Suprapubic skin (tissue), 4 donors: Measurements from ENCODE around the gene WDFY1.

Experiments
- POLR2A ChIP-seq, 2 donors: fragments of 450-650 bp; IDR thresholded peaks; one replicate each; pipeline ENCODE4 v1.6.1; 2017; ENCODE audit warnings: antibody characterized with exemption in 2 of 2, mild to moderate bottlenecking in 2 of 2, moderate library complexity in 2 of 2
- POLR2AphosphoS5 ChIP-seq, 3 donors: sonication (generic); formaldehyde crosslinking; IDR thresholded peaks; one replicate each; pipeline ENCODE4 v1.6.1; 2017; ENCODE audit warnings: antibody characterized with exemption in 3 of 3
- TF ChIP-seq, protein P1 (sequence below), 2 donors: fragments of 200-600 bp in 1 of 2; fragments of 450-650 bp in 1 of 2; sonication (generic) in 1 of 2; IDR thresholded peaks; one replicate each; pipeline ENCODE4 v1.5.1; 2016 to 2019; ENCODE audit warnings: antibody characterized with exemption in 2 of 2, mild to moderate bottlenecking in 1 of 2, moderate library complexity in 1 of 2

DNA sequence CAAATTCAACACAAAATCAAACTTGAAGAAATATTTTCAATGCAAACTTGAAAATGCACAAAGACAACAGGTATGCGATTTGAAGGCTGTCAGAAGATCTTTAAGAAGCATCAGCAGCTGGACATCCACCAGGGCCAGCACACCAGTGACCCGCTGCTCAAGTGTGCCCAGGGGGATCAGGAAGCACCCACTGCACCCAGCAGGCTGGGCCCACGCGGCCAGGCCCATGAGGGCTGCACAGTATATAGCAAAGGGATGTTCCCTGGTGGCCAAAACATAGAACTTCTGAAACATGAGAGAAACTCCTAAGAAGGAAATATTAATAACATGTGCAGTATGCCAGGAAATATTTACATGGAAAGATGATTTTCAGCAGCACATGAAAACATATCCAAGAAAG lies 25.0 kb downstream of the WDFY1 start:
- TF ChIP-seq, protein P1, sequence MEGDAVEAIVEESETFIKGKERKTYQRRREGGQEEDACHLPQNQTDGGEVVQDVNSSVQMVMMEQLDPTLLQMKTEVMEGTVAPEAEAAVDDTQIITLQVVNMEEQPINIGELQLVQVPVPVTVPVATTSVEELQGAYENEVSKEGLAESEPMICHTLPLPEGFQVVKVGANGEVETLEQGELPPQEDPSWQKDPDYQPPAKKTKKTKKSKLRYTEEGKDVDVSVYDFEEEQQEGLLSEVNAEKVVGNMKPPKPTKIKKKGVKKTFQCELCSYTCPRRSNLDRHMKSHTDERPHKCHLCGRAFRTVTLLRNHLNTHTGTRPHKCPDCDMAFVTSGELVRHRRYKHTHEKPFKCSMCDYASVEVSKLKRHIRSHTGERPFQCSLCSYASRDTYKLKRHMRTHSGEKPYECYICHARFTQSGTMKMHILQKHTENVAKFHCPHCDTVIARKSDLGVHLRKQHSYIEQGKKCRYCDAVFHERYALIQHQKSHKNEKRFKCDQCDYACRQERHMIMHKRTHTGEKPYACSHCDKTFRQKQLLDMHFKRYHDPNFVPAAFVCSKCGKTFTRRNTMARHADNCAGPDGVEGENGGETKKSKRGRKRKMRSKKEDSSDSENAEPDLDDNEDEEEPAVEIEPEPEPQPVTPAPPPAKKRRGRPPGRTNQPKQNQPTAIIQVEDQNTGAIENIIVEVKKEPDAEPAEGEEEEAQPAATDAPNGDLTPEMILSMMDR (IDR thresholded peaks at IDR 0.05): no peak
- TF ChIP-seq POLR2A (IDR thresholded peaks at IDR 0.05): no peak
- TF ChIP-seq POLR2AphosphoS5 (IDR thresholded peaks at IDR 0.05): no peak
